Neural cell (in vitro differentiated cells): ENCODE measurements around the gene IFNA7. TPM values are rescaled to one million over a fixed set of nuclear protein-coding genes. Genes with fewer than 3 reads are reported as not detected.
"Not testable (repeated sequence)": the region's sequence is repeated elsewhere in the genome, so short reads cannot be mapped to it uniquely, and the experiment has no call there.

Experiments used
- H2AFZ ChIP-seq: fragments of 200-600, 300-800 bp; sonication (generic), shearing (Covaris generic); 2 replicates; pipeline ENCODE4 v1.6.0; 2014; ENCODE audit warnings: low read depth, mild to moderate bottlenecking, antibody characterized with exemption, low read length, moderate library complexity
- H3F3A ChIP-seq: fragments of 200-600 bp; shearing (Covaris generic); 2 replicates; pipeline ENCODE4 v1.6.1; 2016; ENCODE audit warnings: mild to moderate bottlenecking, moderate library complexity, mixed read lengths, antibody characterized with exemption, low read length; ENCODE audit not compliant: insufficient read depth, poor library complexity, severe bottlenecking
- H3K27ac ChIP-seq: fragments of 200-600, 300-800 bp; sonication (generic), shearing (Covaris generic); 2 replicates; pipeline ENCODE4 v1.5.1; 2014; ENCODE audit warnings: mild to moderate bottlenecking, low read length, moderate library complexity
- H3K27me3 ChIP-seq: fragments of 300-800, 200-600 bp; sonication (generic), shearing (Covaris generic); 2 replicates; pipeline ENCODE4 v1.6.0; 2014; ENCODE audit warnings: mild to moderate bottlenecking, low read depth, low read length, moderate library complexity; ENCODE audit not compliant: insufficient read depth
- H3K36me3 ChIP-seq: fragments of 300-800, 200-600 bp; sonication (generic), shearing (Covaris generic); 2 replicates; pipeline ENCODE4 v1.5.1; 2014; ENCODE audit warnings: mild to moderate bottlenecking, antibody characterized with exemption, low read length, moderate library complexity; ENCODE audit not compliant: insufficient read depth
- H3K4me2 ChIP-seq: fragments of 300-800, 200-600 bp; sonication (generic), shearing (Covaris generic); 2 replicates; pipeline ENCODE4 v1.6.0; 2014; ENCODE audit warnings: mild to moderate bottlenecking, low read length
- H3K4me3 ChIP-seq: fragments of 300-800, 200-600 bp; sonication (generic), shearing (Covaris generic); 2 replicates; pipeline ENCODE4 v1.5.1; 2014; ENCODE audit warnings: mild to moderate bottlenecking, low read length, moderate library complexity
- H3K79me2 ChIP-seq: fragments of 200-600 bp; shearing (Covaris generic); replicated peaks from 2 replicates; pipeline ENCODE4 v1.6.0; 2014; ENCODE audit warnings: mild to moderate bottlenecking, low read length, moderate library complexity; ENCODE audit not compliant: insufficient read depth
- H3K9ac ChIP-seq: fragments of 300-800, 200-600 bp; sonication (generic), shearing (Covaris generic); 2 replicates; pipeline ENCODE4 v1.6.1; 2016; ENCODE audit warnings: mild to moderate bottlenecking, low read length, mixed read lengths
- H3K9me2 ChIP-seq: fragments of 200-600 bp; shearing (Covaris generic); 2 replicates; pipeline ENCODE4 v1.6.1; 2016; ENCODE audit warnings: mild to moderate bottlenecking, low read length, mixed read lengths; ENCODE audit not compliant: insufficient read depth
- H3K9me3 ChIP-seq: fragments of 200-600, 300-800 bp; sonication (generic), shearing (Covaris generic); 2 replicates; pipeline ENCODE4 v1.6.1; 2016; ENCODE audit warnings: mild to moderate bottlenecking, mixed run types, low read length, moderate library complexity, mixed read lengths
- H4K20me1 ChIP-seq: fragments of 200-600 bp; shearing (Covaris generic); 2 replicates; pipeline ENCODE4 v1.6.1; 2016; ENCODE audit warnings: mild to moderate bottlenecking, mixed run types; ENCODE audit not compliant: insufficient read depth
- EP300 ChIP-seq: fragments of 450-650 bp; conservative IDR thresholded peaks from 2 replicates; pipeline ENCODE4 v1.6.1; 2014; ENCODE audit warnings: antibody characterized with exemption, mild to moderate bottlenecking, moderate library complexity; ENCODE audit not compliant: poor library complexity, severe bottlenecking
- EZH2 ChIP-seq: fragments of 200-600, 300-800 bp; shearing (Covaris generic), sonication (generic); IDR thresholded peaks from 2 replicates; pipeline ENCODE4 v1.6.1; 2014; ENCODE audit warnings: antibody characterized with exemption, low read length, borderline replicate concordance, mild to moderate bottlenecking; ENCODE audit not compliant: insufficient read depth, poor library complexity, severe bottlenecking
- MXI1 ChIP-seq: fragments of 450-650 bp; conservative IDR thresholded peaks from 2 replicates; pipeline ENCODE4 v1.6.1; 2014; ENCODE audit warnings: antibody characterized with exemption, mild to moderate bottlenecking; ENCODE audit not compliant: poor library complexity, severe bottlenecking
- POLR2AphosphoS5 ChIP-seq: IDR thresholded peaks from 2 replicates; pipeline ENCODE4 v1.6.1; 2012
- RAD21 ChIP-seq: fragments of 450-650 bp; conservative IDR thresholded peaks from 2 replicates; pipeline ENCODE4 v1.6.1; 2014; ENCODE audit warnings: antibody characterized with exemption, mild to moderate bottlenecking, moderate library complexity
- SMC3 ChIP-seq: fragments of 450-650 bp; conservative IDR thresholded peaks from 2 replicates; pipeline ENCODE4 v1.6.1; 2014; ENCODE audit warnings: antibody characterized with exemption, mild to moderate bottlenecking, moderate library complexity; ENCODE audit not compliant: poor library complexity
- TAF1 ChIP-seq: IDR thresholded peaks from 2 replicates; pipeline ENCODE4 v1.6.1; 2012; ENCODE audit warnings: low read depth
- polyA plus RNA-seq: library from polyadenylated mRNA; depleted of rRNA; stranded (reverse); fragments of >200 nt; gene quantifications from 2 replicates; pipeline ENCODE4 v1.2.3, GENCODE V29; 2014
- TF ChIP-seq, protein P1 (sequence below): IDR thresholded peaks from 2 replicates; pipeline ENCODE4 v1.6.1; 2012; ENCODE audit warnings: borderline replicate concordance
- TF ChIP-seq, protein P2 (sequence below): fragments of 450-650 bp; IDR thresholded peaks from 2 replicates; pipeline ENCODE4 v1.5.1; 2014; ENCODE audit warnings: antibody characterized with exemption, mild to moderate bottlenecking, moderate library complexity; ENCODE audit not compliant: poor library complexity, severe bottlenecking

Gene IFNA7
- polyA plus RNA-seq, 1 donor from 2014 or later = not detected

DNA sequence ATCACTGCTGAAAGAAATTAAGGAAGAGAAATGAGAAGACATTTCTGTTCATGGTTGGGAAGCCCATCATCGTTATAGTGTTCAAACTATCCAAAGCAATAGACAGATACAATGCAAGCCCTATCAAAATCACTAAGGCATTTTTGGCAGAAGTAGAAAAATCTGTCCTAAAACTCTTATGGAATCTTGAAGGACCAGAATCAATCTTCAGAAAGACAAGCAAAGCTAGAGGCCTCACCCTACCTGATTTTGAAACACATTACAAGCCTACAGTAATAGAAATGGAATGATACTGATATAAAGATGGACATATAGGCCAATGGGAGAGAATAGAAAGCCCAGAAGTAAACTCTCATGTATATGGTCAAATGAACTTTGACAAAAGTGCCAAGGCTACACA, 30.7 kb downstream of the IFNA7 start:
- H4K20me1 ChIP-seq = no peaks in the 10 kb centered on the region
- H3K36me3 ChIP-seq = no peaks in the 10 kb centered on the region
- H2AFZ ChIP-seq = no peak overlapping the region
- H3K9ac ChIP-seq = no peak overlapping the region
- H3K79me2 ChIP-seq = no peaks in the 10 kb centered on the region
- H3K27ac ChIP-seq = no peak overlapping the region
- no peaks in the 10 kb centered on the region for H3K27me3 ChIP-seq
- H3K4me2 ChIP-seq = no peak overlapping the region
- no peaks in the 10 kb centered on the region for H3K9me2 ChIP-seq
- no peak for TF ChIP-seq EZH2
- no peak for TF ChIP-seq RAD21
- TF ChIP-seq SMC3 = no peak
- TF ChIP-seq, protein P1, sequence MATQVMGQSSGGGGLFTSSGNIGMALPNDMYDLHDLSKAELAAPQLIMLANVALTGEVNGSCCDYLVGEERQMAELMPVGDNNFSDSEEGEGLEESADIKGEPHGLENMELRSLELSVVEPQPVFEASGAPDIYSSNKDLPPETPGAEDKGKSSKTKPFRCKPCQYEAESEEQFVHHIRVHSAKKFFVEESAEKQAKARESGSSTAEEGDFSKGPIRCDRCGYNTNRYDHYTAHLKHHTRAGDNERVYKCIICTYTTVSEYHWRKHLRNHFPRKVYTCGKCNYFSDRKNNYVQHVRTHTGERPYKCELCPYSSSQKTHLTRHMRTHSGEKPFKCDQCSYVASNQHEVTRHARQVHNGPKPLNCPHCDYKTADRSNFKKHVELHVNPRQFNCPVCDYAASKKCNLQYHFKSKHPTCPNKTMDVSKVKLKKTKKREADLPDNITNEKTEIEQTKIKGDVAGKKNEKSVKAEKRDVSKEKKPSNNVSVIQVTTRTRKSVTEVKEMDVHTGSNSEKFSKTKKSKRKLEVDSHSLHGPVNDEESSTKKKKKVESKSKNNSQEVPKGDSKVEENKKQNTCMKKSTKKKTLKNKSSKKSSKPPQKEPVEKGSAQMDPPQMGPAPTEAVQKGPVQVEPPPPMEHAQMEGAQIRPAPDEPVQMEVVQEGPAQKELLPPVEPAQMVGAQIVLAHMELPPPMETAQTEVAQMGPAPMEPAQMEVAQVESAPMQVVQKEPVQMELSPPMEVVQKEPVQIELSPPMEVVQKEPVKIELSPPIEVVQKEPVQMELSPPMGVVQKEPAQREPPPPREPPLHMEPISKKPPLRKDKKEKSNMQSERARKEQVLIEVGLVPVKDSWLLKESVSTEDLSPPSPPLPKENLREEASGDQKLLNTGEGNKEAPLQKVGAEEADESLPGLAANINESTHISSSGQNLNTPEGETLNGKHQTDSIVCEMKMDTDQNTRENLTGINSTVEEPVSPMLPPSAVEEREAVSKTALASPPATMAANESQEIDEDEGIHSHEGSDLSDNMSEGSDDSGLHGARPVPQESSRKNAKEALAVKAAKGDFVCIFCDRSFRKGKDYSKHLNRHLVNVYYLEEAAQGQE = no peak
- no peak for TF ChIP-seq TAF1
- TF ChIP-seq, protein P2, sequence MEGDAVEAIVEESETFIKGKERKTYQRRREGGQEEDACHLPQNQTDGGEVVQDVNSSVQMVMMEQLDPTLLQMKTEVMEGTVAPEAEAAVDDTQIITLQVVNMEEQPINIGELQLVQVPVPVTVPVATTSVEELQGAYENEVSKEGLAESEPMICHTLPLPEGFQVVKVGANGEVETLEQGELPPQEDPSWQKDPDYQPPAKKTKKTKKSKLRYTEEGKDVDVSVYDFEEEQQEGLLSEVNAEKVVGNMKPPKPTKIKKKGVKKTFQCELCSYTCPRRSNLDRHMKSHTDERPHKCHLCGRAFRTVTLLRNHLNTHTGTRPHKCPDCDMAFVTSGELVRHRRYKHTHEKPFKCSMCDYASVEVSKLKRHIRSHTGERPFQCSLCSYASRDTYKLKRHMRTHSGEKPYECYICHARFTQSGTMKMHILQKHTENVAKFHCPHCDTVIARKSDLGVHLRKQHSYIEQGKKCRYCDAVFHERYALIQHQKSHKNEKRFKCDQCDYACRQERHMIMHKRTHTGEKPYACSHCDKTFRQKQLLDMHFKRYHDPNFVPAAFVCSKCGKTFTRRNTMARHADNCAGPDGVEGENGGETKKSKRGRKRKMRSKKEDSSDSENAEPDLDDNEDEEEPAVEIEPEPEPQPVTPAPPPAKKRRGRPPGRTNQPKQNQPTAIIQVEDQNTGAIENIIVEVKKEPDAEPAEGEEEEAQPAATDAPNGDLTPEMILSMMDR = no peak
- no peak for TF ChIP-seq POLR2AphosphoS5
- TF ChIP-seq EP300 = no peak
- no peak for TF ChIP-seq MXI1
- no peaks in the 10 kb centered on the region for H3F3A ChIP-seq
- no peak overlapping the region for H3K4me3 ChIP-seq
- H3K9me3 ChIP-seq = no peaks in the 10 kb centered on the region

DNA sequence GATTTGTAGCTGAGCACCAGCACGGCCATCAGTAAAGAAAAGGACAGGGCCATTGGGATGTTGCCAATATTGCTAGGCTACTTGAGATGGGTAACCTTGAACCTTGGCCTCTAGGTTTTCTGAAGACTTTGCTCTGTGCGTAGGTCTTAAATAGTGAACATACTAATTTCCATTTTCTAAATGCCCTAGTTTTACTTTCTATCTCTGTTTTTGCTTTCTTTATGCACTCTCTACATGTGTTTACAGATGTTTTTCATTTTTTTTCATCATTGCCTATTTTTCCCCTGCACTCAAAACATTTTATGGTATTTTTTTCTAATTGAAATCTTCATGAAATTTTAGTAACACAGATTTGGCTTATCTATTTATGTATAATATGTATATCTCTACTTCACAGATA, 35.4 kb downstream of the IFNA7 start, which contains the start of gene IFNA21:
TSS of gene IFNA21 (minus strand) at position 101 of the 400 bp plus-strand sequence. CDS start at position 53, 48 bp downstream.
- not testable (repeated sequence) for H3F3A ChIP-seq, H4K20me1 ChIP-seq, H2AFZ ChIP-seq, H3K79me2 ChIP-seq, H3K9me2 ChIP-seq, H3K4me3 ChIP-seq, H3K9me3 ChIP-seq, H3K4me2 ChIP-seq, H3K27me3 ChIP-seq, H3K9ac ChIP-seq, H3K27ac ChIP-seq, H3K36me3 ChIP-seq

DNA sequence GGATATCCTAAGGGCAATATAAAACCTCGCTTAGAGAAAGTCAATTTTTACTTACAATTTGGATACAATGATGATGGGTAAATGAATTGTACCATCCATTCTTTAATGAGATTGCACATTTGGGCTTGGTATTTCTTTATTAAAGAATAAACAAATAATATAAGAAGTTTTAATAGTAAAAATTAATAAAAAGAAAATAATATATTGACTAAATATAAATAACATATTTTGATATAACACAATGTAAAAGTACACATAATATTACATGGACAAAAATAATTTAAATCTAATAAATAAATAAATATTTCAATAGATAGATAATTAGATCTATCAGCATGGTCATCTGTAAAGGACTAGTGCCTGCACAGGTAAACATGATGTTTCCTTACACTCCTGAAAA, 36.5 kb downstream of the IFNA7 start:
- Histone ChIP-seq H3K4me3 (no peak overlapping the region), H3K27ac (no peak overlapping the region), H3K27me3 (no peaks in the 10 kb centered on the region), H3K9me3 (no peaks in the 10 kb centered on the region), H3K9me2 (no peaks in the 10 kb centered on the region), H2AFZ (no peak overlapping the region), H3K36me3 (no peaks in the 10 kb centered on the region), H3F3A (no peaks in the 10 kb centered on the region), H3K9ac (no peak overlapping the region), H3K79me2 (no peaks in the 10 kb centered on the region), H3K4me2 (no peak overlapping the region), H4K20me1 (no peaks in the 10 kb centered on the region)
- TF ChIP-seq EZH2 = no peak
- TF ChIP-seq EP300 = no peak
- no peak for TF ChIP-seq TAF1
- TF ChIP-seq, protein P1 = no peak
- TF ChIP-seq MXI1 = no peak
- TF ChIP-seq SMC3 = no peak
- TF ChIP-seq, protein P2 = no peak
- TF ChIP-seq POLR2AphosphoS5 = no peak
- TF ChIP-seq RAD21 = no peak
